ENCODE results near the gene KIF24. TPM values are rescaled to one million over a fixed set of nuclear protein-coding genes. Genes with fewer than 3 reads are reported as not detected.
A peak's percentile ranks its signal among the peaks of the same experiment; 100 is the strongest.

KIF24 gene
- total and polyA plus RNA-seq, 2 of the 8 experiments (the other 6 are each of a cell fraction or from before 2014, with no cell fraction given): 2.7 to 3.9 TPM

GRCh38 chr9:34376596-34377403 lies 47.7 kb upstream of the KIF24 start, which contains the start of gene MYORG (continued):
- TF ChIP-seq ASH2L (IDR thresholded peaks at IDR 0.05; ENCODE audit: low read length): peak; percentile 16
- TF ChIP-seq JUND (IDR thresholded peaks at IDR 0.05; ENCODE audit: low read length): no peak
- no peak for TF ChIP-seq RBBP5 (IDR thresholded peaks at IDR 0.05; ENCODE audit: borderline replicate concordance, low read depth, low read length)
- TF ChIP-seq PHF8 (conservative IDR thresholded peaks at IDR 0.05; ENCODE audit: low read depth, low read length): peak; percentile 42; the same call in 1 of the 2 replicates
- no peak for TF ChIP-seq EP300 (IDR thresholded peaks at IDR 0.05; ENCODE audit: borderline replicate concordance in 1 of 2, low read depth in 2 of 2, low read length in 2 of 2)
- no peak for TF ChIP-seq GTF2F1 (IDR thresholded peaks at IDR 0.05; ENCODE audit: borderline replicate concordance, low read depth, low read length)
- no peak for TF ChIP-seq SUZ12 (IDR thresholded peaks at IDR 0.05; ENCODE audit: low read length)
- TF ChIP-seq BCL11A (IDR thresholded peaks at IDR 0.05; ENCODE audit: low read depth in 2 of 2, low read length in 2 of 2): no peak
- TF ChIP-seq SP4 (IDR thresholded peaks at IDR 0.05; ENCODE audit: low read length): peak; percentile 89
- TF ChIP-seq YY1 (IDR thresholded peaks at IDR 0.05; ENCODE audit: low read depth, low read length): no peak; the same call in 1 of the 2 replicates
- no peak for TF ChIP-seq CTCF (IDR thresholded peaks at IDR 0.05; ENCODE audit: control extremely low read depth in 1 of 3, insufficient read depth in 1 of 3, low read depth in 1 of 3, low read length in 3 of 3)
- TF ChIP-seq KDM1A (IDR thresholded peaks at IDR 0.05; ENCODE audit: borderline replicate concordance, low read length): no peak
- TF ChIP-seq BRCA1 (IDR thresholded peaks at IDR 0.05; ENCODE audit: low read depth, low read length): no peak
- TF ChIP-seq NANOG (IDR thresholded peaks at IDR 0.05; ENCODE audit: insufficient read depth, low read depth, low read length, poor library complexity, severe bottlenecking): no peak
- no peak for TF ChIP-seq SP2 (IDR thresholded peaks at IDR 0.05; ENCODE audit: low read length)

Measured in H1 (cell line).